Omental fat pad (tissue), 4 donors: Measurements from ENCODE around the gene MOGAT3. TPM values are rescaled to one million over a fixed set of nuclear protein-coding genes. Genes with fewer than 3 reads are reported as not detected.

ENCODE experiments used
- ATAC-seq: fragments of 150-250 bp; one replicate; pipeline ENCODE4 v1.9.1; 2016; ENCODE audit warnings: mild to moderate bottlenecking, moderate library complexity; ENCODE audit not compliant: low FRiP score
- DNase-seq: peaks from one replicate; pipeline ENCODE4 v3.0.0-alpha.2; 2019; ENCODE audit warnings: low spot score
- total RNA-seq, 4 donors: library from RNA; depleted of rRNA; stranded (reverse); fragments of >200 nt; gene quantifications; one replicate each; pipeline ENCODE4 v1.1.0, GENCODE V29; 2016
- TF ChIP-seq, protein P1 (sequence below), 3 donors: fragments of 450-650 bp; IDR thresholded peaks; one replicate each; pipeline ENCODE4 v1.5.1; 2016 to 2017; ENCODE audit warnings: antibody characterized with exemption in 3 of 3, mild to moderate bottlenecking in 3 of 3, moderate library complexity in 2 of 3

MOGAT3 gene
- total RNA-seq, 4 donors from 2014 or later, result not detected

DNA sequence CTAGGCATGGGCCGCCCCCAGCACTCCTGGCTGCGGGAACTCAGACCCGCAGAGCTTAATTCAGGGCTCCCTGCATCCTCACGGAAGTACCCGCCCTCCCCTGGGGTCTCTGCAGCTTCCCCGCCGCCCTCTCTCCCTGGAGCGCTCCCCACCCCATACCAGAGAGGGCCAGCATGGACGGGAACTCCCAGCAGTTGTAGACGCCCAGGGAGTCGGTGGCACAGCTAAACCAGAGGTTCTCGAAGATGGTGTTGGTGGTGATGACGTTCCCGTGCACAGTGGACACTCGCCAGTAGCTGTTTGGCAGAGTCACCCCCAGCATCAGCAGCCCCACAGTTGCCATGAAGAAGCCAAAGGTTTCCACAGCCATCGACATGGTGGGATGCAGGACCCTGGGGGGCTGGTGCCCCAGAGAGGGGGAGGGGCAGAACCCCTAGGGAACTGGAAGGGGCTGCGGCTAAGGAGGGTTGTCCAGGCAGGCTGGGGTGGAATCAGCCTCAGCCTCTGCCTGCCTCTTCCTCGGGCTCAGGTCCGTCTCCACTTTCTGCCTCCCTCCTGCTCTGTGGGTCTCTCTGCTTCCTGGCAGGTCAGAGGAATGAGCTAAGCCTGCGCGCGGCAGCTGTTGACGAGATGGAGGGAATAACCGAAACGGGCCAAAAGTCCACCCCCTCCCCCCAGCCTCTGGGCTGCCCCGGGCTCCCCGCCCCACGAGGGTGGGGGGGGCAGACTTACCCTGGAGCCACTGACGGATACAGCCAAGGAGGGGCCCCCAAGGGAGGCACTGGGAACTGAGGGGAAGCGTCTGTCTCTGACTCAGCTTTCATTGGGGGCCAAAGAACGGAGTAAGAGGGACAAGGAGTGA lies 36.6 kb upstream of the MOGAT3 start, which contains the start of gene CLDN15:
Gene CLDN15, minus strand, starts transcription at position 597 of the 862 bp plus-strand sequence. Its CDS starts 221 bp downstream, at position 376.
- DNase-seq (peak; percentile 65), ATAC-seq (peak; percentile 65)
- TF ChIP-seq, protein P1, sequence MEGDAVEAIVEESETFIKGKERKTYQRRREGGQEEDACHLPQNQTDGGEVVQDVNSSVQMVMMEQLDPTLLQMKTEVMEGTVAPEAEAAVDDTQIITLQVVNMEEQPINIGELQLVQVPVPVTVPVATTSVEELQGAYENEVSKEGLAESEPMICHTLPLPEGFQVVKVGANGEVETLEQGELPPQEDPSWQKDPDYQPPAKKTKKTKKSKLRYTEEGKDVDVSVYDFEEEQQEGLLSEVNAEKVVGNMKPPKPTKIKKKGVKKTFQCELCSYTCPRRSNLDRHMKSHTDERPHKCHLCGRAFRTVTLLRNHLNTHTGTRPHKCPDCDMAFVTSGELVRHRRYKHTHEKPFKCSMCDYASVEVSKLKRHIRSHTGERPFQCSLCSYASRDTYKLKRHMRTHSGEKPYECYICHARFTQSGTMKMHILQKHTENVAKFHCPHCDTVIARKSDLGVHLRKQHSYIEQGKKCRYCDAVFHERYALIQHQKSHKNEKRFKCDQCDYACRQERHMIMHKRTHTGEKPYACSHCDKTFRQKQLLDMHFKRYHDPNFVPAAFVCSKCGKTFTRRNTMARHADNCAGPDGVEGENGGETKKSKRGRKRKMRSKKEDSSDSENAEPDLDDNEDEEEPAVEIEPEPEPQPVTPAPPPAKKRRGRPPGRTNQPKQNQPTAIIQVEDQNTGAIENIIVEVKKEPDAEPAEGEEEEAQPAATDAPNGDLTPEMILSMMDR (IDR thresholded peaks at IDR 0.05), result no peak

DNA sequence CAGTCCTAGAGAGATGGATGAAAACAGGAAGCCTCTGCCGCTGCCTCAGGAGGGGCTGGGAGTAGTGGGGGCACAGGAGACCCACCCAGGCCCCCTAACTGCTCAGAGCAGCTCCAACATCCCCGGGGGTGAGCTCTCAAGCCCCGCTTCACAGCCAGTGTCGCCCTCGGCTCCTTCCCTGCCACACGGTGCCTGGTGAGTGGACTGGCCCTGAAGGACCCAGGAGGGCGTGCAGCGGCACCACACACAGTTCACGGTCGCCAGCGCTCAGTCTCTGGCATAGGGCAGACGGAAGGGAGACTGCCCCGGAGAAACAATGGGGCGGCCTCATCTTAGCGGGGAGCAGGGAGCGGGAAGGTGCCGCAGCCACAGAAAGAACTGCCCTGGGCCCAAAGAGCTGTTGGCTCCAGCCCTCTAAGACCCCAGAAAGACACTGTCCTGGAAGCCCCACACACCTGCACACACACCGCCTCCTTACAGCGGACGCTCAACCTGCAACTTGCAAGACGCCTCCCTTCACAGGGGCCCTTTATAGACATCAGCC lies 35.5 kb upstream of the MOGAT3 start:
- DNase-seq (no peak), ATAC-seq (no peak)

DNA sequence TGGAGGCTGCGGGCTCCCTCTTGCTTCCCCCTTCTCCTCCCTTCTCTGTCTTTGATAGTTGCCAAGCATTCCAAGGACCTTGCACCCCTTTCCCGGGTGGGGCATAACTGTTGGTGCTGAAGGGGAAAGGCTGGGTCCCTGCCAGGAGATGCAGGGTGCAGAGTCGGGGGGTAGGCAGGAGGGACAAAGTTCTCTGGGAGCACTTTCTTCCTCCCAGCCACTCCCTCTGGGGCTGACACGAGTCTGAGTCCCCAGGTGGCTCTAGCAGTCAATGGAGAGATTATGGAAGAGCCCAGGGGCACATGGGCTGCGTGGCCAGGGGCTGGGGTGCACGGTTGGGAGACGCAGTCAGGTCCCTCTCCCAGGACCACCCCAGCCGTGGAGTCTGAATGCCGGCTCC lies 34.7 kb upstream of the MOGAT3 start:
- no peak for DNase-seq
- TF ChIP-seq, protein P1 (IDR thresholded peaks at IDR 0.05), result no peak
- ATAC-seq, result no peak

More for the DNA sequence above, 35.5 kb upstream of the MOGAT3 start:
- TF ChIP-seq, protein P1 (IDR thresholded peaks at IDR 0.05), result no peak

DNA sequence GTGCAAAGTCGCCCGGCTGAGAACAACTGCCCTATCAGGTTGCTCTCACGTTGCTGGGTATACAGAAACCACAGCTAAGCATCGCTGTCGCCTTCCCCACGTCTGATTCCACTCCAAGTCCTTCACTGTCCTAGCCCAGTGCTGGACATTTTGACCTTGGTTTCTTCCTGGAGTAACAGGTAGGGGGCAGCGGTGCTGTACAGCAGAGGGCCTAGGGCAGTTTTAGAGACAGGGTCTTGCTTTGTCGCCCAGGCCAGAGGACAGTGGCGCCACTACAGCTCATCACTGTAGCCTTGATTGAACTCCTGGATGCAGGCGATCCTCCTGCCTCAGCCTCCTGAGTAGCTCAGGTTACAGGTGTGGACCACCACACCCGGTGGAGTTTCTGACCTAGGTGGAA lies 34.2 kb upstream of the MOGAT3 start:
- ATAC-seq, result no peak
- DNase-seq, result no peak
- TF ChIP-seq, protein P1 (IDR thresholded peaks at IDR 0.05), result no peak

DNA sequence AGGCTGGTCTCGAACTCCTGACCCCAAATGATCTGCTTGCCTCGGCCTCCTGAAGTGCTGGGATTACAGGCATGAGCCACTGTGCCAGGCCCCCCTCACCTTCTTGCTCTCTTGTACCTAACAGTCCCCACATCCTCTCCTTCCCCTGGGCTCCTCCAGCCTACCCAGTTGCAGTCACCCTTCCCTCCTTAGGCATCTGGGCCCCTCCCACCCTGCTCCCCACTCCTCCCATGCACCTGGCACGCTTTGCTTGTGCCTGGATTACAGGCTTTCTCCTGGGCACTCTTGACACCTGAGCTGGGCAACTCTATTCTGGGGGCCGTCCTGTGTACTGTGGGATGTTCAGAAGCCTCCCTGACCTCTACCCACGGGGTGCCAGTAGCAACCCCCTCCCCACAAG lies 33.8 kb upstream of the MOGAT3 start:
- DNase-seq (no peak), ATAC-seq (no peak)
- TF ChIP-seq, protein P1 (IDR thresholded peaks at IDR 0.05), result no peak

DNA sequence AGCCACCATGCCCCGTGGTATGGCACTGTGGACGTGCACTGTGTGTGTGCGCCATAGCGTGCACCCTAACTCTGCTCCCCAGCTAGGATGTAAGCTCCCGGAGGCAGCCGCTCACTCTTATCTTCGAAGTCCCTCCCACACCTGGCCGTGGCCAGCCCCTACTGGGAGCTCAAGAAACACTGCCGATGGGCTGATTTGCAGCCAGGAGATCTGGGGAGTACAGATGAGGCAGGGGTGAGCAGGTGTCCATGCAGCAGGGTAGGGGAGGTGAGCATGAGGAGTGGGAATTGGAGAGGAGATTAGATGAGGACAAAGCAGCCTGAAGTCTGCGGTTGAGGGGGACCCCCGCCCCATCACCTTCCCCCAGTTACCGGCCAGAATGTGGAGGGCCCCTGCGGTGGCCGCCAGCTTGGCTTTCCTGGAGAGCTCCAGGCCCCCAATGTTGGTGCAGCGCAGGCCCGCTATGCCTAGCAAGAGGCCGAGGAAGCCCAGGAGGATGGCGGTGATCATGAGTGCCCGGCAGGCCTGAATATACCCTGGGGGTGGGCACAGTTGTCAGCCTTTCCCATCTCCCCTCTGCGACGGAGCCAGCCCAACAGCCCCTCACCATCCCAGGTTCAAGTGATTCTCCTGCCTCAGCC lies 33.2 kb upstream of the MOGAT3 start:
- no peak for ATAC-seq
- no peak for DNase-seq
- TF ChIP-seq, protein P1 (IDR thresholded peaks at IDR 0.05), result no peak
